ENCODE results near the gene FOXK2. TPM values are rescaled to one million over a fixed set of nuclear protein-coding genes. Genes with fewer than 3 reads are reported as not detected.
"Not testable (repeated sequence)": the region's sequence is repeated elsewhere in the genome, so short reads cannot be mapped to it uniquely, and the experiment has no call there.

Gene FOXK2
- polyA plus RNA-seq, 2 of the 4 experiments (the other 2 are of a cell fraction) = 34.8 to 39.2 TPM

DNA sequence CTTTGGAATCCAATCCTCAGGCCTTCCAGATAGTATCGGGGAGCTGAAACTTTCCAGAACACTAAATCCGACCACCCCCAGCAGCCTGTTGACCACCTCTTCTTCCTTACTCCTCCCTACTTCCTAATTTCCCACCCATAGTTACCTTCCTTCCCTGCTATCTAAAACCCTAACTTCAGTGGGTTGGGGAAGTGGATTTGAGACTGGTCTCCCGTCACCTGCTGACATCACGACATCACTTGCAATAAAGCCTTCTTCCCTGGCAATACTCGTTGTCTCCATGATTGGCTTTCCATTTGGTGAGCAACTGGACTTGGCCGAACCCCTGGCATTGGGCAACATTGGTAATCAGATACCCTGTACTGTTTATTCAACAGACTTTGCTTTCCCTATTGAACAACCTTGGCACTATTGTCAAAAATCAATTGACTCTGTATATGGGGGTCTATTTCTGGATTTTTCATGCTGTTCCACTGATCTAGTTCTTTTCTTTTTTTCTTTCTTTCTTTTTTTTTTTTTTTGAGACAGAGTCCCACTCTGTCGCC is 11.8 kb upstream of the FOXK2 start:
- POLR2A ChIA-PET = no interaction called here

GRCh38 chr17:82511642-82512041 is 7.9 kb upstream of the FOXK2 start:
- H3K27ac ChIP-seq; H3K9me3 ChIP-seq; H3K4me2 ChIP-seq; FAIRE-seq; POLR2A ChIA-PET; H3K4me1 ChIP-seq; ATAC-seq; H3K4me3 ChIP-seq; DNase-seq (ENCODE audit: low read depth in 1 of 2, low spot score in 1 of 2): not testable (repeated sequence)
- CTCF ChIA-PET = interaction anchor here (1.0 to 1.4 kb wide), 2 partner anchors 18 to 40 kb away, joined by 3 to 4 read pairs; no protein-coding TSS in a partner anchor
- WGBS (ENCODE audit: missing lambda C conversion rate) = 74% methylated on average over 5 of the region's 5 CpGs

More for the DNA sequence above, 11.8 kb upstream of the FOXK2 start:
- no peaks in the 10 kb centered on the region for H3K4me1 ChIP-seq
- CTCF ChIA-PET = interaction anchor here (0.6 to 2.6 kb wide), 2 partner anchors 13 to 61 kb away, joined by 3 to 12 read pairs; no protein-coding TSS in a partner anchor
- no peak overlapping the region for H3K4me3 ChIP-seq
- TF ChIP-seq KDM1A (IDR thresholded peaks at IDR 0.05; ENCODE audit: low read depth) = no peak
- no peak for TF ChIP-seq TP53 (CRISPR knock-in tag; IDR thresholded peaks at IDR 0.05)
- TF ChIP-seq EHMT2 (IDR thresholded peaks at IDR 0.05; ENCODE audit: low read depth) = no peak
- TF ChIP-seq ZC3H11A (IDR thresholded peaks at IDR 0.05) = no peak
- TF ChIP-seq, protein P1, sequence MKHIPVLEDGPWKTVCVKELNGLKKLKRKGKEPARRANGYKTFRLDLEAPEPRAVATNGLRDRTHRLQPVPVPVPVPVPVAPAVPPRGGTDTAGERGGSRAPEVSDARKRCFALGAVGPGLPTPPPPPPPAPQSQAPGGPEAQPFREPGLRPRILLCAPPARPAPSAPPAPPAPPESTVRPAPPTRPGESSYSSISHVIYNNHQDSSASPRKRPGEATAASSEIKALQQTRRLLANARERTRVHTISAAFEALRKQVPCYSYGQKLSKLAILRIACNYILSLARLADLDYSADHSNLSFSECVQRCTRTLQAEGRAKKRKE (CRISPR knock-in tag; IDR thresholded peaks at IDR 0.05; ENCODE audit: low read depth) = no peak
- TF ChIP-seq HOXB5 (CRISPR knock-in tag; IDR thresholded peaks at IDR 0.05) = no peak
- TF ChIP-seq HES2 (IDR thresholded peaks at IDR 0.05) = no peak
- no peak for TF ChIP-seq ESRRA (IDR thresholded peaks at IDR 0.05; ENCODE audit: borderline replicate concordance, low read length)
- TF ChIP-seq NPAS2 (CRISPR knock-in tag; IDR thresholded peaks at IDR 0.05; ENCODE audit: borderline replicate concordance) = no peak
- TF ChIP-seq CHD2 (IDR thresholded peaks at IDR 0.05; ENCODE audit: low read length, partially characterized antibody) = no peak
- no peak for TF ChIP-seq MAFK (IDR thresholded peaks at IDR 0.05; ENCODE audit: partially characterized antibody)
- no peak for TF ChIP-seq ZSCAN20 (CRISPR knock-in tag; IDR thresholded peaks at IDR 0.05)
- no peak for TF ChIP-seq PBX3 (IDR thresholded peaks at IDR 0.05)
- TF ChIP-seq MAZ (IDR thresholded peaks at IDR 0.05; ENCODE audit: borderline replicate concordance, low read depth, low read length) = no peak
- no peak for TF ChIP-seq NFE2L2 (conservative IDR thresholded peaks at IDR 0.05; ENCODE audit: low read length)
- TF ChIP-seq HOXB13 (CRISPR knock-in tag; IDR thresholded peaks at IDR 0.05; ENCODE audit: low read depth) = no peak
- ATAC-seq (no peak; a peak in 1 of 6 replicates), FAIRE-seq (no peak), DNase-seq (ENCODE audit: low read depth in 1 of 2, low spot score in 1 of 2) (no peak)
- H3K4me2 ChIP-seq = no peak overlapping the region
- no peak overlapping the region for H3K27ac ChIP-seq
- 68% methylated on average over 7 of the region's 7 CpGs for WGBS (ENCODE audit: missing lambda C conversion rate)
- H3K9me3 ChIP-seq = no peaks in the 10 kb centered on the region

GRCh38 chr17:82513864-82514263 is 5.7 kb upstream of the FOXK2 start:
- H3K27ac ChIP-seq; H3K4me3 ChIP-seq; ATAC-seq; POLR2A ChIA-PET; DNase-seq (ENCODE audit: low read depth in 1 of 2, low spot score in 1 of 2); H3K4me1 ChIP-seq; H3K9me3 ChIP-seq; H3K4me2 ChIP-seq; FAIRE-seq: not testable (repeated sequence)
- 84% methylated on average over 10 of the region's 10 CpGs for WGBS (ENCODE audit: missing lambda C conversion rate)
- CTCF ChIA-PET = interaction anchor here (0.6 to 1.2 kb wide), 4 partner anchors 10 to 108 kb away, joined by 3 read pairs; no protein-coding TSS in a partner anchor

- ChIA-PET POLR2A (no interaction called here), CTCF (interaction anchor here (5.2 kb wide), 1 partner anchor 13 kb away, joined by 24 read pairs; no protein-coding TSS in a partner anchor)
- H3K4me2 ChIP-seq = no peak overlapping the region
- FAIRE-seq (no peak), DNase-seq (ENCODE audit: low read depth in 1 of 2, low spot score in 1 of 2) (no peak), ATAC-seq (no peak)
- 80% methylated on average over 10 of the region's 10 CpGs for WGBS (ENCODE audit: missing lambda C conversion rate)
- H3K4me3 ChIP-seq = no peak overlapping the region
- H3K4me1 ChIP-seq = peaks cover 12% of the 10 kb centered on the region
- H3K9me3 ChIP-seq = peaks cover 4% of the 10 kb centered on the region; the same call in 1 of the 3 replicates
- H3K27ac ChIP-seq = no peak overlapping the region
- TF ChIP-seq RNF2 (IDR thresholded peaks at IDR 0.05; ENCODE audit: borderline replicate concordance, low read depth) (no peak), CTCF (IDR thresholded peaks at IDR 0.05) (no peak), GATA3 (IDR thresholded peaks at IDR 0.05; ENCODE audit: borderline replicate concordance) (no peak)
- TF ChIP-seq, protein P2, sequence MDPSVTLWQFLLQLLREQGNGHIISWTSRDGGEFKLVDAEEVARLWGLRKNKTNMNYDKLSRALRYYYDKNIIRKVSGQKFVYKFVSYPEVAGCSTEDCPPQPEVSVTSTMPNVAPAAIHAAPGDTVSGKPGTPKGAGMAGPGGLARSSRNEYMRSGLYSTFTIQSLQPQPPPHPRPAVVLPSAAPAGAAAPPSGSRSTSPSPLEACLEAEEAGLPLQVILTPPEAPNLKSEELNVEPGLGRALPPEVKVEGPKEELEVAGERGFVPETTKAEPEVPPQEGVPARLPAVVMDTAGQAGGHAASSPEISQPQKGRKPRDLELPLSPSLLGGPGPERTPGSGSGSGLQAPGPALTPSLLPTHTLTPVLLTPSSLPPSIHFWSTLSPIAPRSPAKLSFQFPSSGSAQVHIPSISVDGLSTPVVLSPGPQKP (IDR thresholded peaks at IDR 0.05; ENCODE audit: low read depth, low read length) = no peak
- TF ChIP-seq, protein P1 (CRISPR knock-in tag; IDR thresholded peaks at IDR 0.05; ENCODE audit: low read depth) = no peak
- TF ChIP-seq, protein P3, sequence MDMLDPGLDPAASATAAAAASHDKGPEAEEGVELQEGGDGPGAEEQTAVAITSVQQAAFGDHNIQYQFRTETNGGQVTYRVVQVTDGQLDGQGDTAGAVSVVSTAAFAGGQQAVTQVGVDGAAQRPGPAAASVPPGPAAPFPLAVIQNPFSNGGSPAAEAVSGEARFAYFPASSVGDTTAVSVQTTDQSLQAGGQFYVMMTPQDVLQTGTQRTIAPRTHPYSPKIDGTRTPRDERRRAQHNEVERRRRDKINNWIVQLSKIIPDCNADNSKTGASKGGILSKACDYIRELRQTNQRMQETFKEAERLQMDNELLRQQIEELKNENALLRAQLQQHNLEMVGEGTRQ (IDR thresholded peaks at IDR 0.05) = no peak
Measured at GRCh38 chr17:82517230-82517865, 2.2 kb upstream of the FOXK2 start.
